Body of pancreas (tissue), 4 donors: ENCODE data around the gene SLC29A2. TPM values are rescaled to one million over a fixed set of nuclear protein-coding genes. Genes with fewer than 3 reads are reported as not detected.

Source experiments
- ATAC-seq: fragments of 150-250 bp; one replicate; pipeline ENCODE4 v1.9.1; 2016
- DNase-seq, 4 donors: peaks; one replicate each; pipeline ENCODE4 v3.0.0-alpha.2; 2019
- H3K27ac ChIP-seq, 4 donors: fragments of 200-600 bp; sonication (generic); 1 replicate in 3 of 4; 2 replicates in 1 of 4; pipeline versions ENCODE4 v1.5.1 to v1.6.1; 2016 to 2019; ENCODE audit warnings: mild to moderate bottlenecking in 1 of 4, mixed read lengths in 1 of 4, moderate library complexity in 1 of 4
- H3K27me3 ChIP-seq, 2 donors: fragments of 200-600 bp; sonication (generic); one replicate each; pipeline ENCODE4 v1.6.0; 2016; ENCODE audit warnings: mild to moderate bottlenecking in 1 of 2
- H3K36me3 ChIP-seq, 2 donors: fragments of 200-600 bp; sonication (generic); replicated peaks in 1 of 2; 2 replicates each; pipeline ENCODE4 v1.5.1; 2016; ENCODE audit warnings: low read depth in 2 of 2; ENCODE audit not compliant: insufficient read depth in 1 of 2
- H3K4me1 ChIP-seq: fragments of 200-600 bp; sonication (generic); one replicate; pipeline ENCODE4 v1.6.0; 2016
- H3K4me3 ChIP-seq, 2 donors: fragments of 200-600 bp; sonication (generic); 1 replicate in 1 of 2; 2 replicates in 1 of 2; pipeline ENCODE4 v1.5.1; 2016 to 2019
- H3K9me3 ChIP-seq, 3 donors: fragments of 200-600 bp; sonication (generic); 1 replicate in 2 of 3; 2 replicates in 1 of 3; pipeline ENCODE4 v1.5.1; 2016
- POLR2A ChIP-seq, 3 donors: fragments of 450-650 bp; IDR thresholded peaks; one replicate each; pipeline ENCODE4 v1.6.1; 2016; ENCODE audit warnings: antibody characterized with exemption in 3 of 3, mild to moderate bottlenecking in 2 of 3
- WGBS, 2 donors: methylation state at CpG; one replicate each; pipeline ENCODE4 v1.1.5; 2017; 5-methylcytosine and 5-hydroxymethylcytosine counted together
- intact Hi-C: fragments of 100-400 bp; cut with DNase I; formaldehyde crosslinking; loops from one replicate; pipeline ENCODE4 v1.15.1; 2023
- total RNA-seq, 2 donors: library from RNA; depleted of rRNA; stranded (reverse); fragments of >200 nt; gene quantifications; one replicate each; pipeline ENCODE4 v1.1.0, GENCODE V29; 2016
- TF ChIP-seq, protein P1 (sequence below), 7 experiments: fragments of 450-650 bp in 4 of 7; fragments of 200-600 bp in 3 of 7; sonication (generic) in 3 of 7; IDR thresholded peaks; one replicate each; pipeline ENCODE4 v1.5.1; 2016 to 2019; ENCODE audit warnings: antibody characterized with exemption in 7 of 7

SLC29A2 gene
- total RNA-seq, 2 donors from 2014 or later = 5.4 to 14.2 TPM

DNA sequence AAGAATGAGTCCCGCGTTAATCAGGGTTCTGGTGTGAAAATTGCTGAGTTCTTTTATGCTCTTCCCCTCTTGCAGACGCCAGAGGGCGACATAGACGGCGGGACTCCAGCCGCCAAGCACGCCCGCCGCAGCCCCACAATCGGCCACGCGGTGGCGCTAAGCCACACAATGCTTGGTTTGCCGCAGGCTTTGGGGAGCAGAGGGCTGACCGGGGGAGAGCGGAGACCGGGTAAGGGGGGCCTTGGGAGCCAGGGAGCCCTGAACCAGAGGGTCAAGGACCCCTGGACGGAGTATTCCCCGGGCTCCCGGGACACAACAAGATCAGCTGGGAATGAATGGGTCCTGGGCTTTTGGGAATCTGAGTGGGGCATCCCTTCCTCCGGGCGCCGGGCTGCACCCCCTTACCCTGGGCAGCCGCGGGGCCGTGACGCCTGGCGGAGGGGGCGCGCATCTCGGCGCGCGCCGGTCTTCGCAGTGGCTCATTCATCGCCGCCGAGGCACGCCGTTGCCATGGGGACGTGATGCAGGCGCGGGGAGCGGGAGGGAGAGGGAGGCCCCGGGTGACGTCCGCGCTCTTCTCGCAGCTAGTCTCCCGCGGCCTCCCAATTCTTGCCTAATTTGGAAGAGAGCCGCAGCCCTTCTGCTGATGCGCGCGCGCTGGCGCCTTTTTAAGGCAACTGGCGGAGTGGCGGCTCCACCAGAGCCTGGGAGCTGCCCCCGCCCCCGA lies 37.1 kb upstream of the SLC29A2 start:
- no peak overlapping the region for H3K27ac ChIP-seq
- ATAC-seq = peak; percentile 93

DNA sequence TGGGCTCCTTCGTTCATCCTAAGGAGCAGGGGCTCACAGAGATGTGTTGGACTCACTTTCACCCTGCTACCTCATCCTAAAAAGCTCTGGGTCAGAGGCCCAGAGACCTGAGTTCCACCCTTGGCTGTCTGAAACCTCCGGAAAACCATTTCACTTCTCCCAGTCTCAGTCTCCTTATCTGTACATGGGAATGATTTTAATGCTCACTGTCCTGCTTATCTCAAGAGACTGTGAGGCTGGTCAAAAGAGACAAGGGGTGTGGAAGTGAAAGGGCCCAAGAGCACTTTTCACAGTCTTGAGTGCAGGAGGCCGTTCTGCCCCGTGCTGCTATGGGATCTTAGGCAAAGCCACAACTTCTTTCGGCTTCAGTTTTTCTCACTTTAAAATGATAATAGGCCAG lies 36.1 kb upstream of the SLC29A2 start:
- no peak for TF ChIP-seq POLR2A (IDR thresholded peaks at IDR 0.05)
- TF ChIP-seq, protein P1, sequence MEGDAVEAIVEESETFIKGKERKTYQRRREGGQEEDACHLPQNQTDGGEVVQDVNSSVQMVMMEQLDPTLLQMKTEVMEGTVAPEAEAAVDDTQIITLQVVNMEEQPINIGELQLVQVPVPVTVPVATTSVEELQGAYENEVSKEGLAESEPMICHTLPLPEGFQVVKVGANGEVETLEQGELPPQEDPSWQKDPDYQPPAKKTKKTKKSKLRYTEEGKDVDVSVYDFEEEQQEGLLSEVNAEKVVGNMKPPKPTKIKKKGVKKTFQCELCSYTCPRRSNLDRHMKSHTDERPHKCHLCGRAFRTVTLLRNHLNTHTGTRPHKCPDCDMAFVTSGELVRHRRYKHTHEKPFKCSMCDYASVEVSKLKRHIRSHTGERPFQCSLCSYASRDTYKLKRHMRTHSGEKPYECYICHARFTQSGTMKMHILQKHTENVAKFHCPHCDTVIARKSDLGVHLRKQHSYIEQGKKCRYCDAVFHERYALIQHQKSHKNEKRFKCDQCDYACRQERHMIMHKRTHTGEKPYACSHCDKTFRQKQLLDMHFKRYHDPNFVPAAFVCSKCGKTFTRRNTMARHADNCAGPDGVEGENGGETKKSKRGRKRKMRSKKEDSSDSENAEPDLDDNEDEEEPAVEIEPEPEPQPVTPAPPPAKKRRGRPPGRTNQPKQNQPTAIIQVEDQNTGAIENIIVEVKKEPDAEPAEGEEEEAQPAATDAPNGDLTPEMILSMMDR (IDR thresholded peaks at IDR 0.05) = no peak
- no peak overlapping the region for H3K27ac ChIP-seq
- no peaks in the 10 kb centered on the region for H3K36me3 ChIP-seq
- 42 to 46% methylated on average over 5 of the region's 5 CpGs for WGBS, 2 donors
- intact Hi-C loops = no loop called here
- no peaks in the 10 kb centered on the region for H3K9me3 ChIP-seq
- DNase-seq = no peak
- no peak for ATAC-seq
- H3K27me3 ChIP-seq = no peaks in the 10 kb centered on the region
- no peak overlapping the region for H3K4me3 ChIP-seq
- peaks cover 6% of the 10 kb centered on the region for H3K4me1 ChIP-seq

More for the DNA sequence above, 37.1 kb upstream of the SLC29A2 start:
- no peaks in the 10 kb centered on the region for H3K36me3 ChIP-seq
- peaks cover 6% of the 10 kb centered on the region for H3K4me1 ChIP-seq
- TF ChIP-seq, protein P1 (IDR thresholded peaks at IDR 0.05) = peak; percentile 99 to 100 (median 100)
- TF ChIP-seq POLR2A (IDR thresholded peaks at IDR 0.05) = no peak
- no peak overlapping the region for H3K4me3 ChIP-seq
- intact Hi-C loops = no loop called here
- DNase-seq = peak; percentile 87 to 91 (median 88)
- H3K27me3 ChIP-seq = no peaks in the 10 kb centered on the region
- 0 to 1% methylated on average over 2 to 61 of the region's 63 CpGs for WGBS, 2 donors
- H3K9me3 ChIP-seq = no peaks in the 10 kb centered on the region

DNA sequence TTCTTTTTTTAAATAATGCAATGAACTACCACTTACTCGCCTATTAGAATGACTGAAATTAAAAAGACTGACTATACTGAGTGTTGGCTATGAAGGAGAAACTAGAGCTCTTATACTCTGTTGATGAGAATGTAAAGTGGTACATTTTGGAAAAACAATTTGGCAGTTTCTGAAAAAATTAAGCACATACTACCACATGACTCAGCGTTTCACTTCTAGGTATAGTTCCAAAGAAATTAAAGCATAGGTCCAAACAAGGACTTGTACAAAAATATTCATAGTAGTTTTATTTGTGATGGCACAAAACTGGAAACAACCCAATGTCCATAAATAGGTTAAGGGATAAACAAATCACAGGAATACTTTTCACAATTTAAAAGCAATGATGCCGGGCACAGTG lies 22.4 kb upstream of the SLC29A2 start:
- Histone ChIP-seq H3K4me3 (no peak overlapping the region), H3K27ac (no peak overlapping the region), H3K4me1 (no peaks in the 10 kb centered on the region), H3K36me3 (no peaks in the 10 kb centered on the region), H3K27me3 (no peaks in the 10 kb centered on the region), H3K9me3 (no peaks in the 10 kb centered on the region)
- no peak for TF ChIP-seq POLR2A (IDR thresholded peaks at IDR 0.05)
- TF ChIP-seq, protein P1 (IDR thresholded peaks at IDR 0.05) = no peak
- DNase-seq (no peak), ATAC-seq (no peak)
- intact Hi-C loops = no loop called here
- 70 to 74% methylated on average over 3 of the region's 3 CpGs for WGBS, 2 donors

DNA sequence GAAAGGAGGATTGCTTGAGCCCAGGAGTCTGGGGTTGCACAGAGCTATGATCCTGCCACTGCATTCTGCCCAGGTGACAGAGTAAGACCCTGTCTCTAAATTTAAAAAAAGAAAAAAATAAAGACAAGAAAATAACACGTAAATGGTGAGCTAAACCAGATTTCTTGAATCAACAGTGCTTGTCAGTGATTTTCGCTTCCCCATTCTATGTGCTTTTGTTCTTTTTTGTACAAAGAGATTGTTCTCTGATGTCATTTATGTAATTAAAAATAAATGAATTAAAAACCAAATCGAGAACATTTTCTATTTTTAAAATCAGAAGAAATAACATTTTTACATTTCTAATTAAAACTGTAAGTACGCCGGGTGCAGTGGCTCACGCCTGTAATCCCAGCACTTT lies 19.8 kb upstream of the SLC29A2 start:
- no peak overlapping the region for H3K27ac ChIP-seq
- no peak overlapping the region for H3K4me3 ChIP-seq
- intact Hi-C loops = no loop called here
- 47 to 53% methylated on average over 6 of the region's 6 CpGs for WGBS, 2 donors
- no peaks in the 10 kb centered on the region for H3K27me3 ChIP-seq
- ATAC-seq (no peak), DNase-seq (no peak)
- no peaks in the 10 kb centered on the region for H3K36me3 ChIP-seq
- peaks cover 7% of the 10 kb centered on the region for H3K4me1 ChIP-seq
- TF ChIP-seq, protein P1 (IDR thresholded peaks at IDR 0.05) = no peak
- TF ChIP-seq POLR2A (IDR thresholded peaks at IDR 0.05) = no peak
- no peaks in the 10 kb centered on the region for H3K9me3 ChIP-seq
